Measurements from ENCODE around the gene AMTN. TPM values are rescaled to one million over a fixed set of nuclear protein-coding genes. Genes with fewer than 3 reads are reported as not detected.
A peak's percentile ranks its signal among the peaks of the same experiment; 100 is the strongest.

The AMTN gene
- total and polyA plus RNA-seq, 8 donors, result 0.35 to 3.3 (median 0.52) TPM; not detected in 5

DNA sequence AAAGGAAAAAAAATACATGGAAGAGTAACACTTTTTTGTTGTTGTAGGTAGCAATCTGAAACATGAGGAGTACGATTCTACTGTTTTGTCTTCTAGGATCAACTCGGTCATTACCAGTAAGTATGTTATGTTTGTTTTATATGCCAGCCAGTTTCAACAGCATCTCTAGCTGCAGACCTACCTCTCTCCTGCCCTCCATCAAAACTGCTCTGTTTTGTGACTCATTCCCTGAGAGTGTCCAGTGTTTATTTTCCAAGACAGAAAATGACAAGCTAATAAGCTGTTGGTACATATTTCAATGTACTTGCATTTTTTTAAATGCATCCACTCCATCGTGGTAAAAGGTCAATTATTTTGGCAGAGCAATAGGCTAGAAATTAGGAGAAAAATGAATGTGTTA is 347 bp downstream of the AMTN start:
- H3K36me3 ChIP-seq, result no peaks in the 10 kb centered on the region
- intact Hi-C loops (cut with DNase I), result no loop called here
- no peak for TF ChIP-seq CTCF (IDR thresholded peaks at IDR 0.05)
- H3K27ac ChIP-seq, result no peak overlapping the region
- no peaks in the 10 kb centered on the region for H3K9me3 ChIP-seq
- ATAC-seq (peak; percentile 50), DNase-seq (no peak)
- no peak overlapping the region for H3K4me3 ChIP-seq
- H3K4me1 ChIP-seq, result no peaks in the 10 kb centered on the region
- no peaks in the 10 kb centered on the region for H3K27me3 ChIP-seq

DNA sequence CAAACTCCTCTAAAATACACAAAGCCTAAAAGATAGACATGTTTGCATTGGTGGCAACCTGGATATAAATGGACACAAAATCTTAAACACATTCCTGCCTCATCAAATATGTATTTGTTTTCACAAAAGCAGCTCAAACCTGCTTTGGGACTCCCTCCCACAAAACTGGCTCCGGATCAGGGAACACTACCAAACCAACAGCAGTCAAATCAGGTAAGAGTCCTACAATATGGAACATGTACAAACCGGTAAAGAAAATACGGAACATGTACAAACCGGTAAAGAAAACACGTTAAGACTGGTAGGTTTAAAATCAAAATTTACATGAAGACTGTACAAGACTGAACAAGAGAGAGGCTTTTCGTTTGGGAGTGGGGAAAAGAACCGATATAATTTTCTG is 4.3 kb downstream of the AMTN start:
- DNase-seq, result no peak
- ATAC-seq, result no peak
- no peak overlapping the region for H3K4me3 ChIP-seq
- no peak for TF ChIP-seq CTCF (IDR thresholded peaks at IDR 0.05)
- H3K9me3 ChIP-seq, result no peaks in the 10 kb centered on the region
- no peaks in the 10 kb centered on the region for H3K27me3 ChIP-seq
- no peak overlapping the region for H3K27ac ChIP-seq
- no peaks in the 10 kb centered on the region for H3K4me1 ChIP-seq
- H3K36me3 ChIP-seq, result no peaks in the 10 kb centered on the region
- intact Hi-C loops (cut with DNase I), result no loop called here

DNA sequence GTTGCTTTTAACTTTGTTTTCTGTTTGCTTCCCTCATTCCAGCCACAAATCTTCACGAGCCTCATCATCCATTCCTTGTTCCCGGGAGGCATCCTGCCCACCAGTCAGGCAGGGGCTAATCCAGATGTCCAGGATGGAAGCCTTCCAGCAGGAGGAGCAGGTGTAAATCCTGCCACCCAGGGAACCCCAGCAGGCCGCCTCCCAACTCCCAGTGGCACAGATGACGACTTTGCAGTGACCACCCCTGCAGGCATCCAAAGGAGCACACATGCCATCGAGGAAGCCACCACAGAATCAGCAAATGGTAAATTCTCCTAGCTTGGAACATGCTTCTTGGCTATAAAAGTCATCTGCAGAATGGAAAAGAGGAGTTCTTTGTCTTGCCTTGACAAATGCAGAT is 12.6 kb downstream of the AMTN start:
- Histone ChIP-seq H3K9me3 (no peaks in the 10 kb centered on the region), H3K4me3 (no peak overlapping the region), H3K27ac (no peak overlapping the region), H3K27me3 (no peaks in the 10 kb centered on the region), H3K4me1 (no peaks in the 10 kb centered on the region), H3K36me3 (no peaks in the 10 kb centered on the region)
- intact Hi-C loops (cut with DNase I), result no loop called here
- no peak for ATAC-seq
- TF ChIP-seq CTCF (IDR thresholded peaks at IDR 0.05), result no peak
- no peak for DNase-seq

GRCh38 chr4:70531981-70532380 is 13.6 kb downstream of the AMTN start:
- DNase-seq (no peak), ATAC-seq (no peak)
- H3K36me3 ChIP-seq, result no peaks in the 10 kb centered on the region
- H3K4me3 ChIP-seq, result no peak overlapping the region
- no peaks in the 10 kb centered on the region for H3K9me3 ChIP-seq
- H3K4me1 ChIP-seq, result no peaks in the 10 kb centered on the region
- intact Hi-C loops (cut with DNase I), result no loop called here
- H3K27ac ChIP-seq, result no peak overlapping the region
- no peak for TF ChIP-seq CTCF (IDR thresholded peaks at IDR 0.05)
- no peaks in the 10 kb centered on the region for H3K27me3 ChIP-seq

- Histone ChIP-seq H3K4me1 (no peaks in the 10 kb centered on the region), H3K36me3 (no peaks in the 10 kb centered on the region), H3K9me3 (no peaks in the 10 kb centered on the region), H3K27me3 (no peaks in the 10 kb centered on the region), H3K27ac (no peak overlapping the region), H3K4me3 (no peak overlapping the region)
- intact Hi-C loops (cut with DNase I), result no loop called here
- TF ChIP-seq CTCF (IDR thresholded peaks at IDR 0.05), result no peak
- no peak for DNase-seq
- ATAC-seq, result no peak
These were observed 14.8 kb downstream of the AMTN start for GRCh38 chr4:70533211-70533610.
